HepG2 (cell line): ENCODE results near the gene SOBP. TPM values are rescaled to one million over a fixed set of nuclear protein-coding genes. Genes with fewer than 3 reads are reported as not detected.

ENCODE experiments used
- AGO1 ChIP-seq: fragments of 200-400 bp; formaldehyde crosslinking; IDR thresholded peaks from 2 replicates; pipeline ENCODE4 v1.6.1; 2017; ENCODE audit warnings: mild to moderate bottlenecking, low read depth, low read length, moderate library complexity; ENCODE audit not compliant: poor library complexity, severe bottlenecking
- CENPBD1 ChIP-seq: sonication (generic); formaldehyde crosslinking; IDR thresholded peaks from 2 replicates; pipeline ENCODE4 v1.8.0; 2022; ENCODE audit warnings: missing genetic modification reagents, low read depth, mild to moderate bottlenecking, borderline replicate concordance
- CREB3 ChIP-seq: sonication (generic); formaldehyde crosslinking; IDR thresholded peaks from 2 replicates; pipeline ENCODE4 v1.5.0; 2020; ENCODE audit warnings: missing genetic modification reagents
- CREBL2 ChIP-seq: sonication (generic); formaldehyde crosslinking; IDR thresholded peaks from 2 replicates; pipeline ENCODE4 v1.8.1; 2023; ENCODE audit warnings: missing genetic modification reagents, mild to moderate bottlenecking, borderline replicate concordance
- DNMT1 ChIP-seq: sonication (generic); formaldehyde crosslinking; IDR thresholded peaks from 2 replicates; pipeline ENCODE4 v1.5.1; 2020; ENCODE audit warnings: mild to moderate bottlenecking, missing genetic modification reagents
- FOXM1 ChIP-seq: sonication (generic); formaldehyde crosslinking; IDR thresholded peaks from 2 replicates; pipeline ENCODE4 v1.5.0; 2020; ENCODE audit warnings: missing genetic modification reagents
- IKZF5 ChIP-seq: IDR thresholded peaks from 2 replicates; pipeline ENCODE4 v1.6.1; 2018; ENCODE audit warnings: missing genetic modification reagents, mild to moderate bottlenecking, missing compliant biosample characterization
- KDM1A ChIP-seq: IDR thresholded peaks from 2 replicates; pipeline ENCODE4 v1.6.1; 2016; ENCODE audit warnings: missing compliant biosample characterization
- RAD21 ChIP-seq: fragments of 450-650 bp; formaldehyde crosslinking; IDR thresholded peaks from 2 replicates; pipeline ENCODE4 v1.5.0; 2020; ENCODE audit warnings: mild to moderate bottlenecking
- SNAPC2 ChIP-seq: sonication (generic); formaldehyde crosslinking; IDR thresholded peaks from 2 replicates; pipeline ENCODE4 v1.8.1; 2022; ENCODE audit warnings: mild to moderate bottlenecking, missing genetic modification reagents
- SOX5 ChIP-seq: IDR thresholded peaks from 2 replicates; pipeline ENCODE4 v1.6.1; 2016; ENCODE audit warnings: borderline replicate concordance
- ZFP1 ChIP-seq: IDR thresholded peaks from 2 replicates; pipeline ENCODE4 v1.6.1; 2016
- ZGPAT ChIP-seq: IDR thresholded peaks from 2 replicates; pipeline ENCODE4 v1.6.1; 2016; ENCODE audit warnings: mild to moderate bottlenecking
- ZNF276 ChIP-seq: sonication (generic); formaldehyde crosslinking; IDR thresholded peaks from 2 replicates; pipeline ENCODE4 v1.4.0; 2020; ENCODE audit warnings: mild to moderate bottlenecking, low read depth, missing genetic modification reagents
- ZNF605 ChIP-seq: sonication (generic); formaldehyde crosslinking; IDR thresholded peaks from 2 replicates; pipeline ENCODE4 v1.8.0; 2022; ENCODE audit warnings: mild to moderate bottlenecking, missing genetic modification reagents
- polyA plus RNA-seq, 8 experiments: library from polyadenylated mRNA; depleted of rRNA in 3 of 8; stranded (reverse) in 7 of 8; unstranded in 1 of 8; fragments of >200 nt; fragmentation: Illumina TruSeq in 4 of 8; extraction: Trizol in 4 of 8; gene quantifications; 2 replicates each; pipeline versions ENCODE4 v1.2.1 to v1.2.3, GENCODE V29; 2011 to 2016; ENCODE audit warnings: low read depth in 4 of 8, missing spikeins in 1 of 8, mixed read lengths in 1 of 8; ENCODE audit not compliant: insufficient read depth in 1 of 8
- total RNA-seq, 5 experiments: library from RNA; depleted of rRNA; stranded (reverse); fragments of >200 nt; fragmentation: Illumina TruSeq; extraction: Trizol; gene quantifications; 2 replicates each; pipeline ENCODE4 v1.2.3, GENCODE V29; 2016; ENCODE audit warnings: low read depth in 1 of 5
- TF ChIP-seq, protein P1 (sequence below): sonication (generic); formaldehyde crosslinking; IDR thresholded peaks from 2 replicates; pipeline ENCODE4 v1.8.0; 2022; ENCODE audit warnings: mild to moderate bottlenecking, missing genetic modification reagents, borderline replicate concordance
- TF ChIP-seq, protein P2 (sequence below): sonication (generic); formaldehyde crosslinking; IDR thresholded peaks from 2 replicates; pipeline ENCODE4 v1.5.0; 2020; ENCODE audit warnings: mild to moderate bottlenecking, missing genetic modification reagents
- TF ChIP-seq, protein P3 (sequence below): IDR thresholded peaks from 2 replicates; pipeline ENCODE4 v1.6.1; 2018; ENCODE audit warnings: missing genetic modification reagents

SOBP gene
- total and polyA plus RNA-seq, 2 of the 13 experiments (the other 11 are each of a cell fraction or from before 2014, with no cell fraction given) = 1.5 to 6.9 TPM

DNA sequence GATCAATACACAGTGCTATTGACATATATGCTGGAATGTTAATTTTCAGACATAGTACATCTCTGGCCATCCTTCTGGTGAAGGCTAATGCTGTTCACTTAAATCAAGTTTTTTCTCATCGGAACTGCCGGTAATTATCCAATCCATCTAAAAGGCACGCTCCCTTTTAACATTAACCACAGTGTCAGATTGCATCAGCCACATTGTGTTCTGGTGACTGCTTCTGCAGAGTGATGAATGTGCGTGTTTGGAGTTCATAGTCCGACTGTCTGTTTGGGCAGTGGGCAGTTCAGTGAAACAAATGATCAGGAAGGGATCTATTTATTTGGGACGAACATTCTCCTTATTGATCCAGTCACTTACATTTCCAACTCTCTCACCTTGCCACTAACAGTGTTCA is 49.5 kb downstream of the SOBP start (continued):
- TF ChIP-seq CREBL2 (CRISPR knock-in tag) (no peak), ZFP1 (peak; percentile 63; the same call in 1 of the 2 replicates), KDM1A (no peak; the same call in 1 of the 2 replicates), FOXM1 (CRISPR knock-in tag) (no peak), ZGPAT (CRISPR knock-in tag) (peak; percentile 93), ZNF276 (CRISPR knock-in tag) (no peak), CREB3 (CRISPR knock-in tag) (no peak), DNMT1 (no peak), SNAPC2 (CRISPR knock-in tag) (no peak), RAD21 (CRISPR knock-in tag) (no peak), SOX5 (CRISPR knock-in tag) (peak; percentile 96), IKZF5 (CRISPR knock-in tag) (peak; percentile 87; the same call in 1 of the 2 replicates), ZNF605 (CRISPR knock-in tag) (no peak), AGO1 (no peak), CENPBD1 (no peak)
- TF ChIP-seq, protein P1, sequence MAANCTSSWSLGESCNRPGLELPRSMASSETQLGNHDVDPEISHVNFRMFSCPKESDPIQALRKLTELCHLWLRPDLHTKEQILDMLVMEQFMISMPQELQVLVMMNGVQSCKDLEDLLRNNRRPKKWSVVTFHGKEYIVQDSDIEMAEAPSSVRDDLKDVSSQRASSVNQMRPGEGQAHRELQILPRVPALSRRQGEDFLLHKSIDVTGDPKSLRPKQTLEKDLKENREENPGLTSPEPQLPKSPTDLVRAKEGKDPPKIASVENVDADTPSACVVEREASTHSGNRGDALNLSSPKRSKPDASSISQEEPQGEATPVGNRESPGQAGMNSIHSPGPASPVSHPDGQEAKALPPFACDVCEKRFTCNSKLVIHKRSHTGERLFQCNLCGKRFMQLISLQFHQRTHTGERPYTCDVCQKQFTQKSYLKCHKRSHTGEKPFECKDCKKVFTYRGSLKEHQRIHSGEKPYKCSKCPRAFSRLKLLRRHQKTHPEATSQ (CRISPR knock-in tag) = no peak; the same call in 1 of the 2 replicates
- TF ChIP-seq, protein P2, sequence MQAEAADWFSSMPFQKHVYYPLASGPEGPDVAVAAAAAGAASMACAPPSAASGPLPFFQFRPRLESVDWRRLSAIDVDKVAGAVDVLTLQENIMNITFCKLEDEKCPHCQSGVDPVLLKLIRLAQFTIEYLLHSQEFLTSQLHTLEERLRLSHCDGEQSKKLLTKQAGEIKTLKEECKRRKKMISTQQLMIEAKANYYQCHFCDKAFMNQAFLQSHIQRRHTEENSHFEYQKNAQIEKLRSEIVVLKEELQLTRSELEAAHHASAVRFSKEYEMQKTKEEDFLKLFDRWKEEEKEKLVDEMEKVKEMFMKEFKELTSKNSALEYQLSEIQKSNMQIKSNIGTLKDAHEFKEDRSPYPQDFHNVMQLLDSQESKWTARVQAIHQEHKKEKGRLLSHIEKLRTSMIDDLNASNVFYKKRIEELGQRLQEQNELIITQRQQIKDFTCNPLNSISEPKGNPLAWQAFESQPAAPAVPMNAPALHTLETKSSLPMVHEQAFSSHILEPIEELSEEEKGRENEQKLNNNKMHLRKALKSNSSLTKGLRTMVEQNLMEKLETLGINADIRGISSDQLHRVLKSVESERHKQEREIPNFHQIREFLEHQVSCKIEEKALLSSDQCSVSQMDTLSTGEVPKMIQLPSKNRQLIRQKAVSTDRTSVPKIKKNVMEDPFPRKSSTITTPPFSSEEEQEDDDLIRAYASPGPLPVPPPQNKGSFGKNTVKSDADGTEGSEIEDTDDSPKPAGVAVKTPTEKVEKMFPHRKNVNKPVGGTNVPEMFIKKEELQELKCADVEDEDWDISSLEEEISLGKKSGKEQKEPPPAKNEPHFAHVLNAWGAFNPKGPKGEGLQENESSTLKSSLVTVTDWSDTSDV = no peak
- TF ChIP-seq, protein P3, sequence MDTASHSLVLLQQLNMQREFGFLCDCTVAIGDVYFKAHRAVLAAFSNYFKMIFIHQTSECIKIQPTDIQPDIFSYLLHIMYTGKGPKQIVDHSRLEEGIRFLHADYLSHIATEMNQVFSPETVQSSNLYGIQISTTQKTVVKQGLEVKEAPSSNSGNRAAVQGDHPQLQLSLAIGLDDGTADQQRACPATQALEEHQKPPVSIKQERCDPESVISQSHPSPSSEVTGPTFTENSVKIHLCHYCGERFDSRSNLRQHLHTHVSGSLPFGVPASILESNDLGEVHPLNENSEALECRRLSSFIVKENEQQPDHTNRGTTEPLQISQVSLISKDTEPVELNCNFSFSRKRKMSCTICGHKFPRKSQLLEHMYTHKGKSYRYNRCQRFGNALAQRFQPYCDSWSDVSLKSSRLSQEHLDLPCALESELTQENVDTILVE (CRISPR knock-in tag) = peak; percentile 75; the same call in 1 of the 2 replicates
